ENCODE results near the gene BLACAT1.
"Not testable (repeated sequence)": the region's sequence is repeated elsewhere in the genome, so short reads cannot be mapped to it uniquely, and the experiment has no call there.

Gene BLACAT1

GRCh38 chr1:205484985-205485967, 29.4 kb upstream of the BLACAT1 start:
- in situ Hi-C loops (cut with MboI; ENCODE audit: low sequenced_read_pairs) = no loop called here

GRCh38 chr1:205483372-205483771, 27.5 kb upstream of the BLACAT1 start:
- in situ Hi-C loops (cut with MboI; ENCODE audit: low sequenced_read_pairs) = no loop called here

- in situ Hi-C loops (cut with MboI; ENCODE audit: low sequenced_read_pairs) = not testable (repeated sequence)
These were observed 26.7 kb upstream of the BLACAT1 start for GRCh38 chr1:205482587-205482986.

GRCh38 chr1:205481629-205482151, 25.8 kb upstream of the BLACAT1 start:
- in situ Hi-C loops (cut with MboI; ENCODE audit: low sequenced_read_pairs) = no loop called here

- in situ Hi-C loops (cut with MboI; ENCODE audit: low sequenced_read_pairs) = no loop called here
These were observed 25.4 kb upstream of the BLACAT1 start for GRCh38 chr1:205481218-205481617.

GRCh38 chr1:205480349-205480985, 24.6 kb upstream of the BLACAT1 start:
- in situ Hi-C loops (cut with MboI; ENCODE audit: low sequenced_read_pairs) = no loop called here

- in situ Hi-C loops (cut with MboI; ENCODE audit: low sequenced_read_pairs) = not testable (repeated sequence)
These were observed 23.1 kb upstream of the BLACAT1 start for GRCh38 chr1:205478985-205479384.

GRCh38 chr1:205477759-205478247, 22.0 kb upstream of the BLACAT1 start:
- in situ Hi-C loops (cut with MboI; ENCODE audit: low sequenced_read_pairs) = no loop called here

GRCh38 chr1:205477121-205477758, 21.4 kb upstream of the BLACAT1 start:
- in situ Hi-C loops (cut with MboI; ENCODE audit: low sequenced_read_pairs) = no loop called here

GRCh38 chr1:205476648-205477047, 20.8 kb upstream of the BLACAT1 start:
- in situ Hi-C loops (cut with MboI; ENCODE audit: low sequenced_read_pairs) = no loop called here

GRCh38 chr1:205475855-205476254, 20.0 kb upstream of the BLACAT1 start:
- in situ Hi-C loops (cut with MboI; ENCODE audit: low sequenced_read_pairs) = no loop called here

- in situ Hi-C loops (cut with MboI; ENCODE audit: low sequenced_read_pairs) = no loop called here
These were observed 18.7 kb upstream of the BLACAT1 start for GRCh38 chr1:205474571-205474970.

GRCh38 chr1:205473966-205474365, 18.1 kb upstream of the BLACAT1 start:
- in situ Hi-C loops (cut with MboI; ENCODE audit: low sequenced_read_pairs) = no loop called here

GRCh38 chr1:205473475-205473874, 17.6 kb upstream of the BLACAT1 start:
- in situ Hi-C loops (cut with MboI; ENCODE audit: low sequenced_read_pairs) = no loop called here

GRCh38 chr1:205472737-205473441, 17.0 kb upstream of the BLACAT1 start:
- in situ Hi-C loops (cut with MboI; ENCODE audit: low sequenced_read_pairs) = no loop called here

- in situ Hi-C loops (cut with MboI; ENCODE audit: low sequenced_read_pairs) = no loop called here
These were observed 14.3 kb upstream of the BLACAT1 start for GRCh38 chr1:205470131-205470530.

GRCh38 chr1:205466595-205467220, 10.9 kb upstream of the BLACAT1 start:
- in situ Hi-C loops (cut with MboI; ENCODE audit: low sequenced_read_pairs) = no loop called here

GRCh38 chr1:205465392-205465791, 9.5 kb upstream of the BLACAT1 start:
- in situ Hi-C loops (cut with MboI; ENCODE audit: low sequenced_read_pairs) = no loop called here

- in situ Hi-C loops (cut with MboI; ENCODE audit: low sequenced_read_pairs) = no loop called here
These were observed 3.1 kb upstream of the BLACAT1 start for GRCh38 chr1:205458777-205459566.

Measured in HL-60/S4 treated with retinoic acid at 250 ng/mL for 4 days and 3 days (cell line).